Hepatic stellate cell (primary cell): ENCODE data around the gene SEMA3E.
"Not testable (repeated sequence)": the region's sequence is repeated elsewhere in the genome, so short reads cannot be mapped to it uniquely, and the experiment has no call there.

ENCODE experiments used
- DNase-seq: peaks from one replicate; pipeline ENCODE4 v3.0.0; 2011; ENCODE audit warnings: low spot score

Gene SEMA3E

GRCh38 chr7:83552556-83552955 lies 96.4 kb downstream of the SEMA3E start:
- DNase-seq, result not testable (repeated sequence)

- DNase-seq, result peak; percentile 5
Observed at GRCh38 chr7:83550100-83550499, 98.8 kb downstream of the SEMA3E start.

GRCh38 chr7:83548250-83548649 lies 100.7 kb downstream of the SEMA3E start:
- DNase-seq, result no peak

GRCh38 chr7:83547526-83547925 lies 101.4 kb downstream of the SEMA3E start:
- DNase-seq, result no peak

GRCh38 chr7:83546586-83546985 lies 102.4 kb downstream of the SEMA3E start:
- no peak for DNase-seq

GRCh38 chr7:83541187-83541960 lies 107.6 kb downstream of the SEMA3E start:
- no peak for DNase-seq

GRCh38 chr7:83534488-83534887 lies 114.5 kb downstream of the SEMA3E start:
- no peak for DNase-seq

- DNase-seq, result no peak
Observed at GRCh38 chr7:83532219-83532618, 116.7 kb downstream of the SEMA3E start.

- no peak for DNase-seq
Observed at GRCh38 chr7:83531766-83532165, 117.2 kb downstream of the SEMA3E start.

- no peak for DNase-seq
Observed at GRCh38 chr7:83528925-83529423, 120.0 kb downstream of the SEMA3E start.

- no peak for DNase-seq
Observed at GRCh38 chr7:83524277-83525075, 124.5 kb downstream of the SEMA3E start.

GRCh38 chr7:83520726-83521125 lies 128.2 kb downstream of the SEMA3E start:
- no peak for DNase-seq

GRCh38 chr7:83519240-83519639 lies 129.7 kb downstream of the SEMA3E start:
- no peak for DNase-seq

- DNase-seq, result no peak
Observed at GRCh38 chr7:83517035-83517700, 131.8 kb downstream of the SEMA3E start.

GRCh38 chr7:83514977-83515376 lies 134.0 kb downstream of the SEMA3E start:
- DNase-seq, result no peak

GRCh38 chr7:83509255-83510021 lies 139.5 kb downstream of the SEMA3E start:
- no peak for DNase-seq

- no peak for DNase-seq
Observed at GRCh38 chr7:83504330-83504729, 144.6 kb downstream of the SEMA3E start.

- no peak for DNase-seq
Observed at GRCh38 chr7:83502636-83503035, 146.3 kb downstream of the SEMA3E start.

- no peak for DNase-seq
Observed at GRCh38 chr7:83494683-83495082, 154.3 kb downstream of the SEMA3E start.

GRCh38 chr7:83492802-83493201 lies 156.1 kb downstream of the SEMA3E start:
- DNase-seq, result no peak

GRCh38 chr7:83487801-83488200 lies 161.1 kb downstream of the SEMA3E start:
- no peak for DNase-seq

GRCh38 chr7:83486957-83487356 lies 162.0 kb downstream of the SEMA3E start:
- DNase-seq, result no peak
